ENCODE results near the gene PLA2G4D.

PLA2G4D gene, protein sequence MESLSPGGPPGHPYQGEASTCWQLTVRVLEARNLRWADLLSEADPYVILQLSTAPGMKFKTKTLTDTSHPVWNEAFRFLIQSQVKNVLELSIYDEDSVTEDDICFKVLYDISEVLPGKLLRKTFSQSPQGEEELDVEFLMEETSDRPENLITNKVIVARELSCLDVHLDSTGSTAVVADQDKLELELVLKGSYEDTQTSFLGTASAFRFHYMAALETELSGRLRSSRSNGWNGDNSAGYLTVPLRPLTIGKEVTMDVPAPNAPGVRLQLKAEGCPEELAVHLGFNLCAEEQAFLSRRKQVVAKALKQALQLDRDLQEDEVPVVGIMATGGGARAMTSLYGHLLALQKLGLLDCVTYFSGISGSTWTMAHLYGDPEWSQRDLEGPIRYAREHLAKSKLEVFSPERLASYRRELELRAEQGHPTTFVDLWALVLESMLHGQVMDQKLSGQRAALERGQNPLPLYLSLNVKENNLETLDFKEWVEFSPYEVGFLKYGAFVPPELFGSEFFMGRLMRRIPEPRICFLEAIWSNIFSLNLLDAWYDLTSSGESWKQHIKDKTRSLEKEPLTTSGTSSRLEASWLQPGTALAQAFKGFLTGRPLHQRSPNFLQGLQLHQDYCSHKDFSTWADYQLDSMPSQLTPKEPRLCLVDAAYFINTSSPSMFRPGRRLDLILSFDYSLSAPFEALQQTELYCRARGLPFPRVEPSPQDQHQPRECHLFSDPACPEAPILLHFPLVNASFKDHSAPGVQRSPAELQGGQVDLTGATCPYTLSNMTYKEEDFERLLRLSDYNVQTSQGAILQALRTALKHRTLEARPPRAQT

DNA sequence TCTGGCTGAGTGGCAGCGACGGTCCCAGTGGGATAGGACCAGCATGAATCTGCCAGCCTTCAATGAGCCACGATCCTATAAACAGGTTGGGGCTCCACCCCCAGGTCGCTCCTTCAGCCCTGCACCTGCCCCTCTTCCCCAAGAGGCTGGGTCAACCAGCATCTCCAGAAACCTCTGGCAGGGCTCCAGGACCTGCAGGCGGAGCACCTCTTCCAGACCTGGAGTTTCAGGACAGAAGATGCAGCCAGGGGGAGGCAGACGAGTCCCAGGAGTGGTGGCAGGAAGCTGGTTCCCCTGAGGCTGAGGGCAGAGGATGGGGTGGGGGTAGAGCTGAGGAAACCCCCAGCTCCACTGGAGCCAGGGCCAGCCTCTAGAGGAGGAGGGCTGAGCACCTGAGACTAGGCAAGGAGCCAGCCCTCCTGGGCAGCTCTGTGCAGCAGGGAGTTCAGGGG, at the start of gene PLA2G4D:
PLA2G4D (minus strand) TSS at position 51 of the 452 bp plus-strand sequence. CDS start 103 bp downstream, outside the sequence.
- peak; percentile 38 for DNase-seq (ENCODE audit: low spot score)

DNA sequence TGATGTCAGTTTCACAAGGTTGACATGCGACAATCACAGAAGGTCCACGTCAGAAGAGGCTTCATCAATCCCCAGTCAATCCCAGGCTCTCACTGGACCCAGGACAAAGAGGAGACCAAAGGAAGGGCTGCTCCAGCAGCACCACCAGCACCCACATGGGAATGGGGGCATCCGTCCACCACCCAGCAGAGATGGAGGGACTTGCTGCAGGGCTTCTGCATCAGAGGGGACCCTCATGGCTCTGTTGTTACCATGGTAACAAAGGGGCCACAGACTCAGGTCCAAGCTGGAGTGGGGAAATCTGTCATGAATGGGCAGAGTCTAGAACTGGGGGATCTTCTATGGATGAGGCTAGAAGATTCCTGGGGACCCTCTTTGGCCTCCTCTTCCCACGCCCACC, 49.0 kb upstream of the PLA2G4D start:
- no peak for DNase-seq (ENCODE audit: low spot score)

DNA sequence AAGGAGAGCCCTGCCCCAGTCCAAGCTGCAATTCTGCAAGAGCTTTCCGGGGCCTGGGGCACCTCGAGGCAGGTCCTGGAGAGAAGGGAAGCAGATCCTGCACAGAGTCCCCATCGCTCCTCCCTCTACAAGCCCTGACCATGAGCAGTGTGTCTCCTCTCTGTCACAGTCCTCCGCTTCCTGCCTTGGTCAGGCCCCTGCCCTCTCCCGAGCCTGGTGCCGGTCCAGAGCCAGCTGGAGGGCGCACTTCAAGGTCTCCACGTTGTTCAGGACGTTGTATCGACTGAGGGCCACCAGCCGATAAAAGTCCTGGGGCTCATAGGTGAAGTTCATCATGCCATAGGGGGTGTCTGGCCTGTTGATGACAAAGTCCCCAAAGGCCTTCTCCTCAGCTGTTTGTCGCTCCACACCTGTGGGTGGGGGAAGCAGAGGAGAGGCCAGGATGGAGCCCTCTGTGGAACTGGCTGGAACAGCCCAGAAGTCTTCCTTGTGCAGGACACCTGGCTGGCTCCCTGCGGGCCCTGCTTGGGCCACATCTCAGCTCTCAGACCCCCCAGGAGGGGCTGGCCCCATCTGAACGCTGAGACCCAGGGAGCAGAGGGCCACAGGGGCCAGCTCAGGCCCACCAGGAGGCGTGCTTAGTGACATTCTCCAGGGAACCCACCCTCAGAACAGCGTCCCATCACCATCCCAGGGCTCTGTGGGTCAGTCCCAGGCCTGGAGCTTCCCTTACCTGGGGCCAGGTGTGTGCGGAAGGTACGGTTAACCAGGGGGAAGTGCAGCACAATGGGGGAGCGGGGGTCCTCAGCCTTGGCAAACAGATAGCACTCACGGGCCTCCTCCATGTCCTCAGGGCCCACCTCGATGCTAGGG, 47.7 kb upstream of the PLA2G4D start:
- no peak for DNase-seq (ENCODE audit: low spot score)

- DNase-seq (ENCODE audit: low spot score): no peak
These were observed 46.9 kb upstream of the PLA2G4D start for GRCh38 chr15:42141246-42141645.

- peak; percentile 22 for DNase-seq (ENCODE audit: low spot score)
These were observed 46.2 kb upstream of the PLA2G4D start for GRCh38 chr15:42140383-42141070.

GRCh38 chr15:42139596-42139995, 45.2 kb upstream of the PLA2G4D start:
- peak; percentile 25 for DNase-seq (ENCODE audit: low spot score)

DNA sequence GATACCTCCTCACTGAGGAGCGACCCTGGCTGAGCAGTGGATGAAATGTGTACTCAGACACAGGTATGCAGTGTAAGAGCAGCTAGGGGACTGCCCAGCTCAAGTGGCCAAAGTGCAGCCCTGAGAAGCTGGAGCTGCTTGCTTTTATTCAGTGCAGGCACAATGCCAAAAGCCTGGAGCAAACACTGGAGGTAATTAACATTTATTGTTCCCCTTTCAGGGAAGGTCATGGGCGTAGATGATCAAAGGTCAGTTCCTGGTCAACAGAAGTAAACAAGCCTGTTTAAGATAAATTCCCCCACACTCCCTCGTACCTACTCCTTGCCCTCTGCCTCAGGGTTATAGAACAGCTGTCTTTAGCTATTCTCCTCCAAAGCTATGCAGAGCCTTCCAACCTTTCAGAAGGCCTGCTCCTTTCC, 44.6 kb upstream of the PLA2G4D start:
- peak; percentile 91 for DNase-seq (ENCODE audit: low spot score)

GRCh38 chr15:42138411-42138810, 44.0 kb upstream of the PLA2G4D start:
- DNase-seq (ENCODE audit: low spot score): no peak

- DNase-seq (ENCODE audit: low spot score): peak; percentile 71
These were observed 43.3 kb upstream of the PLA2G4D start for GRCh38 chr15:42137461-42138261.

DNA sequence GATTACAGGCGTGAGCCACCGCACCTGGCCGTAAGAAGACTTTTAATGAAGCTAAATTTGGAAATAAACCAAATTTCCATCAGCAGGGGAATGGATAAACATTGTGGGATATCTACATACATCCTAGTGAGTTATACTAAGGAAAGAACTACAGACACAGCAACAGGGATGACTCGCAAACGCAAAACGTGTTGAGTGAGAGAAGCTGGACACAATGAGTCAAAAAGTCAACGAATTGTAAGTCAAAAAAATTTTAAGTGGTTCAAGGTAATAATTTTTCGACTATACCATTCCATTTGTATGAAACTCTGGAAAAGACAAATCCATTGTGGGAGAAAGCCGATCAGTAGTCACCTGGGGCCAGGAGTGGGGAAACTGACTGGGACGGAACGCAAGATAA, 42.2 kb upstream of the PLA2G4D start:
- no peak for DNase-seq (ENCODE audit: low spot score)

GRCh38 chr15:42135351-42135750, 41.0 kb upstream of the PLA2G4D start:
- no peak for DNase-seq (ENCODE audit: low spot score)

GRCh38 chr15:42134617-42135245, 40.4 kb upstream of the PLA2G4D start:
- peak; percentile 41 for DNase-seq (ENCODE audit: low spot score)

- DNase-seq (ENCODE audit: low spot score): peak; percentile 42
These were observed 39.6 kb upstream of the PLA2G4D start for GRCh38 chr15:42133886-42134502.

DNA sequence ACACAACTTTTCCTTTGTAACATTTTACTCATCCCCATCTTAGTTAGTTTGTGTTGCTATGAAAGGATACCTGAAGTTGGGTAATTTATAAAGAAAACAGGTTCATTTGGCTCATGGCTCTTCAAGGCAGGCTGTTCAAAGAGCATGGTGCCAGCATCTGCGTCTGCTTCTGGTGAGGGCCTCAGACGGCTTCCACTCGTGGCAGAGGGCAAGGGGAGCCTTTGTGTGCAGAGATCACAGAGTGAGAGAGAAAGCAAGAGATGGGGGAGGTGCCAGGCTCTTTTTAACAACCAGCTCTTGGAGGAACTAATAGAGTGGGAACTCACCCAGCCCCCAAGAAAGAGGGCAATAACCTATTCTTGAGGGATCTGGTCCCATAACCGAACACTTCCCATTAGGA, 39.0 kb upstream of the PLA2G4D start:
- no peak for DNase-seq (ENCODE audit: low spot score)

DNA sequence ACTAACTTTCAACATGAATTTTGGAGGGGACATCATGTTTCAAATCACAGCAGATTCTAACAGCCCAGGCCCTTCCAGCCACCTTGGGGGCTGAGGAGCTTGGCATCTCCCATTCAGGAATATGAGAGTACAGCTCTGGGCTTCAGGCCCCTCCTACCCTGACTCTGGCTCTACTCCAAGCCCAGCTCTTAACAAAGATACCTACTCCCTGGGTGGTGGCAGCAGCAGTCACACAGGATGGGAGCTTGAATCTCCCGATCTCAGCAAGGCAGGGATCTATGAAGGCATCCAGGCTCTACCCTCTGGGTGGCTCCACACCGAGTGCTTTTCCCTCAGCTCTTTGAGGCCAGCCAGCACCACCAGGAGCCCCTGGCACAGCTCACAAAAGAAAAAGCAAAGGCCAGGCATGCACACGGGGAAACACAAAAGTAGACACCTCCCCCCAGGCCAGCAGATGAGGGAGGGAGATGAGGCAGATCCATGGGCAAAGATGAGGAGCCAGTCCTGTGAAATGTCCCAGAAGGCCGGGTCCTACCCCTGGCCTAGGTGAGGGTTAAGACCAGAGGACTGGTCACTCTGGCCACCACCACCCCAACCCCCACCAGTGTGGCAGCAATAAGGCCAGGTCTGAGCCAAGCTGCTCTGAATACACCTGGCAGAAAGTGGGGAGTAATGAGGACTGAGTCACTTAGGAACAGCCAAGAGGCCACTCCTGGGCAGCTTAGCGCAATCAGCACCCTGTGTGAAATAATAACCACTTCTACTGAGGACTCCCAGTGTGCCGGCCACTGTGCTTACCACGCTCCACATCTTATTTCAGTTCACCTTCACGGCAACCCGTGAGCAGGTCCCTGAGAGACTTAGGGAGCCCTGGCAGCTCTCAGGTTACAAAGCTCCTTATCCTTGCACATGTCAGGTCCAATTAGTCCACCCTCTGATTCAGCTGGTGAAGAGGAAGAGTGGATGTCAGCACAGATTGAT, 37.8 kb upstream of the PLA2G4D start:
- DNase-seq (ENCODE audit: low spot score): no peak

DNA sequence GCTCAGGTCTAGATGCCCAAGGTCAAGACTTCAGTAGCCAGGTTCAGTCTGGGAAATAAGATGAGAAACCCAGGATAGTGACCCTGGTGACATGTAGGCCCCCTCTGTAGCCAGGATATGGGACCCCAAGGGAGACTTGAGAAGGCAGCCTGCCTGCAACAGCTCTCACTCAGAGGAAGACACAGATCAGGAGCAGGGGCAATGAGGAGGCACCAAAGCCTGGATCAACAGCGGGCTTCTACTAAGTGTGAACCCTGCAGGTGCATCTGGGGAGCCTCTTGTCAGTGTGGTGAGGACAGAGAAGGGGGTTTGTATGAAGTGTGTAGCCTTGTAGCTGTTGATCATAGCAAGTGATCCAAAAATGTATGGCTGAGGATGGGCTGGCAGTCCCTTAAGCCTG, 36.6 kb upstream of the PLA2G4D start:
- no peak for DNase-seq (ENCODE audit: low spot score)

GRCh38 chr15:42130246-42130986, 36.1 kb upstream of the PLA2G4D start:
- DNase-seq (ENCODE audit: low spot score): no peak

DNA sequence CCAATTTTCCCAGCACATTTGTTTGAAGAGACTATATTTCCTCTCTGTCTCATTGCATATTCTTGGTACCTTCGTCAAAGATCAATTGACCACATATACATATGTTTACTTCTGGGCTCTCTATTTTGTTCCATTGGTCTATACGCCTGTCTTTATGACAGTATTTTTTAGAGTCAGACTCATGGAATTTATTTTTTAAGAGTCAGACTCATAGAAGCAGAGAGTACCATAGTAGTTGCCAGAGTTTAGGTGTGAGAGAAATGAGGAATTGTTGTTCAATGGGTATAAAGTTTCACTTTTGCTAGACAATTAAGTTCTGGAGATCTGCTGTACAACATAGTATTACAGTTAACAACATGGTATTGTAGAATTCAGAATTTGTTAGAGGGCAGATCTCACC, 35.0 kb upstream of the PLA2G4D start:
- DNase-seq (ENCODE audit: low spot score): no peak

Measured in LoVo (cell line).